Measurements from ENCODE around the gene PRR7.

PRR7 gene

DNA sequence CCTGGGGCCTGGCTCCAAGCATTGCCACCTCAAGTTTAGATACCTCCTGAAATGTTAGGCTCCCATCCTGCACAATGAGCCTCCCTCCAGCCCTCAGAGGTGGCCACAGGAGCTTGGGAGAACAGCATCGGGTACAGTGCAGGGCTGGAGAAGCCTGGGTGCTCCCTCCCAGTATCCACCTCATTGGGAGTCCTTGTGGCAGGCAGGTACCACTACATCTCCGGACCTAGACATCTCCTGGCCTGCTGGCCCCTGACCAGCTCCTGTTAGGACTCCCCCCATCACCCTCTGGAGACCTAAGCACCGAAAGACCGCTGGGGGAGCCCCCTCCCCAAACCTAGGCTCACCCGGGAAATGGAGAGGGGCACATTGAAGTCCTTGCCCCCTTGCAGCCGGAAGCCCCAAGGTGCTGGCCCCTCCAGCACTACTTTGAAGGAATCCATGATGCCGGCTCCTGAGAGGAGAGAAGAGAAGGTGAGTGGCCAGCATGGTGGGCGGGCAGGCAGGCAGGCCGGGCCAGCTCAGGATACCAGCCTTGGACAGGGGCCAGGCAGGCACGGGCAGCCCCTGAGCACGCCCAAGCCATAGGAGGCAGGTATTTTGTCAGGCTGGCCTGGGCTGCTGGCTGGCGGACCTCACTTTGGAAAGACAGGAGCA, 49.6 kb downstream of the PRR7 start:
- peak; percentile 72 for DNase-seq (ENCODE audit: low read depth, low spot score)

DNA sequence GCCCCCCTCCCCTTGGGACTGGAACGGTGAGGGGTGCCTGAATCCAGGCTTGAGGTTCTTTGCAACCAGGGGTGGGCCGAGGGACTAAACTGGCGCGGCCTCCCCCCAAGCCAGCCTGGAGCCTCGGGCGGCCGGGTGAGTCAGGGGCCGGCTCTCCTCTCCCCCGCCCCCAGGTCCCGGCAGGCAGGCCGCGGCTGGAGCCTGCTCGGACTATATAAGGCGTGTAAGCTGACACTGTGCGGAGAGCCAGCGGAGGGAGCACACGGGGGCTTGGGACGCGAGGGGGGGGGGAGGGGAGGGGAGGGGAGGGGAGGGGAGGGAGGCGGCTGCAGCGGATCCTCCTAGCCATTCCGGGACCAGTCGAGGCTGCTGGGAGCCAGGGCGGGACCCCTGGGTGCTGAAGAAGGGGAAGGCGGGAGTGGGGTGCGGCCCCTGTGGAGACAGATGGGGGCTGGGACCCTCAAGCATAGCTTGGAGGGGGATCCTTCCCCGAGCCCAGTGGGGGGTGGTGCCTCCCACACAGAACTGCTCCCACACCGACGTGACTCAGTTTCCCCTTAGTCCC, 50.2 kb downstream of the PRR7 start:
- H3K4me3 ChIP-seq (ENCODE audit: low read depth, low read length), result peak overlapping the region; percentile 65
- TF ChIP-seq, protein P1, sequence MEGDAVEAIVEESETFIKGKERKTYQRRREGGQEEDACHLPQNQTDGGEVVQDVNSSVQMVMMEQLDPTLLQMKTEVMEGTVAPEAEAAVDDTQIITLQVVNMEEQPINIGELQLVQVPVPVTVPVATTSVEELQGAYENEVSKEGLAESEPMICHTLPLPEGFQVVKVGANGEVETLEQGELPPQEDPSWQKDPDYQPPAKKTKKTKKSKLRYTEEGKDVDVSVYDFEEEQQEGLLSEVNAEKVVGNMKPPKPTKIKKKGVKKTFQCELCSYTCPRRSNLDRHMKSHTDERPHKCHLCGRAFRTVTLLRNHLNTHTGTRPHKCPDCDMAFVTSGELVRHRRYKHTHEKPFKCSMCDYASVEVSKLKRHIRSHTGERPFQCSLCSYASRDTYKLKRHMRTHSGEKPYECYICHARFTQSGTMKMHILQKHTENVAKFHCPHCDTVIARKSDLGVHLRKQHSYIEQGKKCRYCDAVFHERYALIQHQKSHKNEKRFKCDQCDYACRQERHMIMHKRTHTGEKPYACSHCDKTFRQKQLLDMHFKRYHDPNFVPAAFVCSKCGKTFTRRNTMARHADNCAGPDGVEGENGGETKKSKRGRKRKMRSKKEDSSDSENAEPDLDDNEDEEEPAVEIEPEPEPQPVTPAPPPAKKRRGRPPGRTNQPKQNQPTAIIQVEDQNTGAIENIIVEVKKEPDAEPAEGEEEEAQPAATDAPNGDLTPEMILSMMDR (IDR thresholded peaks at IDR 0.05; ENCODE audit: low read depth, low read length), result no peak
- peak; percentile 97 for DNase-seq (ENCODE audit: low read depth, low spot score)
- in situ Hi-C loops (cut with HindIII; ENCODE audit: low sequenced_read_pairs), result no loop called here

More for the DNA sequence above, 49.6 kb downstream of the PRR7 start:
- in situ Hi-C loops (cut with HindIII; ENCODE audit: low sequenced_read_pairs), result no loop called here
- TF ChIP-seq, protein P1 (IDR thresholded peaks at IDR 0.05; ENCODE audit: low read depth, low read length), result peak; percentile 51
- peak overlapping the region; percentile 65 for H3K4me3 ChIP-seq (ENCODE audit: low read depth, low read length)

DNA sequence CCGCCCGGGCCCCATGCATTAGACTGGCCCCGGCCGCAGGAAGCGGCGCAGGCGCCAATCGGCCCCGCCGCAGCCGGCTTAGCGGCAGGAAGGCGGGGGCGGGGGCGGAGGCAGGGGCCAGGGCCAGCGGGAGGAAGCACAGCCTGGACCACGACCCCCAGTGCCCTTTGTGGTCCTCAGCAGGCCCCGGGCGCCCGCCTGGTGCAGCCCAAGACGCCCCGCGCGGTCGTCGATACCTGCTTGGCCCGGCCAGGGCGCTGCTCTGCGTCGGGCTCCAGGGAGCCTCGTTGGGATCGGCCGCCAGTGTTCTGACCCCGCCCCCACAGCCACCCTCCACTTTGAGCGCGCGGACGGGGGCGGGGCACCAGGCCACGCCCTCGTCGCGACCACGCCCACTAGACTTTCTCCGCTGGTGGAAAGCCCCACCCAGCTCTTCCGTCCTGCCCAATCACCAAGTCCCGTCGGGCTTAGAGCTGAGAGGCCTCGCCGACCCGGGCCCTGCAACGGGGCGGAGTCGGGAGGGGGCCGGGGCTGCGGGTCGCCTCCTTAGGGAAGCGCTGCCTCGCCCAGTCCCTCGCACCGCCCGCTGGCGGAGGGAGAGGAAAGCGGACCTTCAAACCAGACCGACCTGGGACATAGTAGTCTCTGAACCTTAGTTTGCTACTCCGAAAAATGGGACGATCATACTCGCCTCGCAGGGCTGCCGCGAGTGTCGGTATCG, 50.8 kb downstream of the PRR7 start, which contains the start of gene PDLIM7:
Gene PDLIM7, minus strand, starts transcription at position 313 of the 721 bp plus-strand sequence. CDS start 1,092 bp downstream, outside the sequence.
- TF ChIP-seq, protein P1 (IDR thresholded peaks at IDR 0.05; ENCODE audit: low read depth, low read length), result no peak
- in situ Hi-C loops (cut with HindIII; ENCODE audit: low sequenced_read_pairs), result no loop called here
- DNase-seq (ENCODE audit: low read depth, low spot score), result peak; percentile 99
- H3K4me3 ChIP-seq (ENCODE audit: low read depth, low read length), result peak within 1 kb of the TSS; percentile 65

DNA sequence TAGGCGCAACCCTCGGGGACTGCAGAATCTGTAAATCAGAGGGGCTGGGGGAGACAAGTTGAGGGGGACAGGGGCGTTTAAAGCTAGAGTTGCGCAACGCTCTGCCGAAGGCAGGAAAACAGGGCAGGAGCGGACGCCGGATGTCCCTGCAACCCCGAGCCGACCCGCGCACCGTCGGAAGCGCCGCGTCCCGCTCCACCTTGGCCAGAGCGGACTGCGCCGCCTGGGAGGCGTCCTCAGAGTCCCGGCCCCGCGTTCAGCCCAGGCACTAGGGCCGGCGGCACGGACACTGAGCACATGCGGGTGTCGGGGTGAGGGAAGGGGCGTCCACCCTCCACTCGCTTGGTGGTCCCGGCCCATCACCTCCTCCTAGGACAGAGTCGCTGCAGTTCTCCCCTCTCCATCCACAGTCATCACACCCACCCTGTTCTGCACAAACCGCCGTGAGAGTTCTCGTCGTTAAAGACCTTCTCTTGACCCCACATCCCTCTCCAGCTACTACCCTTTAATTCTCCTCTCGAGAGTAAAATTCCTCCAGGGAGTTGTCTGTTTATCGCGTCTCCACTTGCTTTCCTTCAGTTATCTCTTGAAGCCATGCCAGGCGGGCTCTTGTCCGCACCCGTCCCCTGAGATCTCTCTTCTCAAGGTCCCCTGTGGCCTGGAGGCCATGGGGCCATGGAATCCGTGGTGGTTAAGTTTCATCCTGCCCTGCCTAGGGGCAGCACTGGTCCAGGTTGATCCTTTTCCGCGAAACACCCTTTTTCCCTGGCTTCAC, 51.6 kb downstream of the PRR7 start:
- H3K4me3 ChIP-seq (ENCODE audit: low read depth, low read length), result peak overlapping the region; percentile 45
- in situ Hi-C loops (cut with HindIII; ENCODE audit: low sequenced_read_pairs), result no loop called here
- peak; percentile 8 for DNase-seq (ENCODE audit: low read depth, low spot score)
- TF ChIP-seq, protein P1 (IDR thresholded peaks at IDR 0.05; ENCODE audit: low read depth, low read length), result no peak

DNA sequence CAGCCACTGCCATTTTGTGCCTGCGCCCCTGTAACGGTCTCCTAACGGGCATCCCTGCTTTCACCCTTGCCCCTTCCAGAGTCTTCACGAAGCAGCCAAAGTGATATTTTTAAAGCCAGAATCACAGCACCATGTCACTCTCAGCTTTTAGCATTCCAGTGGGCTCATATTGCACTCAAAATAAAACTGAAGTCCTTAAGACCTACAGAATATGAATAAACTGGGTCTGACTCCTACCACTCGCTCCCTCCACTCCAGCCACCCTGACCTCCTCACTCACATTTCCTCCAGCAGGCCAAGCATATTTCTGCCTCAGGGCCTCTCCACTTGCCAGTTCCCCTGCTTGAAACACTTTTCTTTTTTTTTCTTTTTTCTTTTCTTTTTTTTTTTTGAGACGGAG, 53.2 kb downstream of the PRR7 start:
- no peak overlapping the region for H3K4me3 ChIP-seq (ENCODE audit: low read depth, low read length)
- DNase-seq (ENCODE audit: low read depth, low spot score), result no peak
- in situ Hi-C loops (cut with HindIII; ENCODE audit: low sequenced_read_pairs), result no loop called here
- TF ChIP-seq, protein P1 (IDR thresholded peaks at IDR 0.05; ENCODE audit: low read depth, low read length), result no peak

All from astrocyte of the spinal cord (primary cell).